ENCODE data around the gene GPBP1L1.
"Not testable (repeated sequence)": the region's sequence is repeated elsewhere in the genome, so short reads cannot be mapped to it uniquely, and the experiment has no call there.

GPBP1L1 gene

GRCh38 chr1:45679123-45679522 is 7.2 kb downstream of the GPBP1L1 start:
- DNase-seq = peak in 1 of 2 donors; percentile 3

GRCh38 chr1:45678489-45678888 is 7.8 kb downstream of the GPBP1L1 start:
- DNase-seq = no peak

- no peak for DNase-seq
Measured at GRCh38 chr1:45677751-45678245, 8.5 kb downstream of the GPBP1L1 start.

- not testable (repeated sequence) for DNase-seq
Measured at GRCh38 chr1:45676553-45676952, 9.8 kb downstream of the GPBP1L1 start.

GRCh38 chr1:45674478-45674877 is 11.9 kb downstream of the GPBP1L1 start:
- DNase-seq = no peak

- DNase-seq = no peak
Measured at GRCh38 chr1:45673956-45674355, 12.4 kb downstream of the GPBP1L1 start.

- no peak for DNase-seq
Measured at GRCh38 chr1:45669859-45670655, 16.3 kb downstream of the GPBP1L1 start.

- DNase-seq = no peak
Measured at GRCh38 chr1:45669379-45669778, 17.0 kb downstream of the GPBP1L1 start.

- no peak for DNase-seq
Measured at GRCh38 chr1:45668526-45668925, 17.8 kb downstream of the GPBP1L1 start.

GRCh38 chr1:45667321-45668111 is 18.8 kb downstream of the GPBP1L1 start:
- no peak for DNase-seq

- DNase-seq = no peak
Measured at GRCh38 chr1:45666836-45667235, 19.5 kb downstream of the GPBP1L1 start.

- DNase-seq = no peak
Measured at GRCh38 chr1:45660336-45660735, 26.0 kb downstream of the GPBP1L1 start.

- DNase-seq = no peak
Measured at GRCh38 chr1:45659222-45659621, 27.1 kb downstream of the GPBP1L1 start.

GRCh38 chr1:45658171-45658570 is 28.2 kb downstream of the GPBP1L1 start:
- no peak for DNase-seq

- no peak for DNase-seq
Measured at GRCh38 chr1:45656573-45657226, 29.6 kb downstream of the GPBP1L1 start.

GRCh38 chr1:45654540-45655280 is 31.6 kb downstream of the GPBP1L1 start:
- no peak for DNase-seq

- peak in 1 of 2 donors; percentile 10 for DNase-seq
Measured at GRCh38 chr1:45647248-45648021, 38.9 kb downstream of the GPBP1L1 start.

GRCh38 chr1:45644661-45645060 is 41.7 kb downstream of the GPBP1L1 start:
- DNase-seq = no peak

- DNase-seq = no peak
Measured at GRCh38 chr1:45643978-45644377, 42.4 kb downstream of the GPBP1L1 start.

GRCh38 chr1:45643321-45643720 is 43.0 kb downstream of the GPBP1L1 start:
- no peak for DNase-seq

- DNase-seq = no peak
Measured at GRCh38 chr1:45640293-45640692, 46.0 kb downstream of the GPBP1L1 start.

- DNase-seq = peak in 1 of 2 donors; percentile 7
Measured at GRCh38 chr1:45635211-45635610, 51.1 kb downstream of the GPBP1L1 start.

Measured in hippocampal formation (tissue), 2 donors.